GM23338 (cell line): ENCODE data around the gene PTPRR.

Source experiments
- POLR2AphosphoS5 ChIP-seq: IDR thresholded peaks from 2 replicates; pipeline ENCODE4 v1.6.1; 2016; ENCODE audit warnings: antibody characterized with exemption, low read depth
- TF ChIP-seq, protein P1 (sequence below), 2 experiments: fragments of 200-600 bp in 1 of 2; sonication (generic) in 1 of 2; conservative IDR thresholded peaks; 2 replicates each; pipeline versions ENCODE4 v1.5.1 to v1.6.1; 2016 to 2017; ENCODE audit warnings: antibody characterized with exemption in 2 of 2, low read depth in 2 of 2, mild to moderate bottlenecking in 2 of 2, moderate library complexity in 1 of 2

DNA sequence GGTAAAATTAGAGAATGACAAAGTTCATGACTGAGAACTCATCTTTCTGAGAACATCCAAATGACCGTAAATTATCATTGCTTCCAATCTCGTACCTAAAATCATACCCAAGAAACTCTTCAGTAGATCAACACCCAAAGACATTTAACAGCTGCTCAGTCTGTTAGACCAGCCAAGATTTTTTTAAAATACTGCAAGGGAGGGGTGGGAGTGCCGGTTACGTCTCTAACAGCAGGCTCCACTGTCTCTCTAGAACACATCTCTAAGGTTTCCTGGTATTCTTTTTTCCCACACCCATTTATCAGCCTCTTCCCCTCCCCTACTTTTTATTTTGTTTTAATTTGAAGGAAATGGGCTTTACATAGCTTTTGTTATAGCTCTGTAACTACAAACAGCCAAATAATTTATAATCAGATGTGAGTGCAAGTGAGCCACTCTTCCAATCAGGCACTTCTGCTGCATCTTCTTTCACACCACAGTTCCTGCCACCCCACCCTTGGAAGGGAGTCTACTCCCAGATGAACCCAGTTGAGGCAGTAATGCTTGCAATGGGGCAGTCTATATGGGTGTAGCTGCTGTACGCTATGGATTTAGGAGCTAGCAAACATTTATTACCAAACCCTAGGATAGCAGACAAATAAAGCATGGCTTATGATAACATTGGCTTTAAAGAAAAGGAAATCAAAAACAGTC is 305.2 kb downstream of the PTPRR start:
- TF ChIP-seq, protein P1, sequence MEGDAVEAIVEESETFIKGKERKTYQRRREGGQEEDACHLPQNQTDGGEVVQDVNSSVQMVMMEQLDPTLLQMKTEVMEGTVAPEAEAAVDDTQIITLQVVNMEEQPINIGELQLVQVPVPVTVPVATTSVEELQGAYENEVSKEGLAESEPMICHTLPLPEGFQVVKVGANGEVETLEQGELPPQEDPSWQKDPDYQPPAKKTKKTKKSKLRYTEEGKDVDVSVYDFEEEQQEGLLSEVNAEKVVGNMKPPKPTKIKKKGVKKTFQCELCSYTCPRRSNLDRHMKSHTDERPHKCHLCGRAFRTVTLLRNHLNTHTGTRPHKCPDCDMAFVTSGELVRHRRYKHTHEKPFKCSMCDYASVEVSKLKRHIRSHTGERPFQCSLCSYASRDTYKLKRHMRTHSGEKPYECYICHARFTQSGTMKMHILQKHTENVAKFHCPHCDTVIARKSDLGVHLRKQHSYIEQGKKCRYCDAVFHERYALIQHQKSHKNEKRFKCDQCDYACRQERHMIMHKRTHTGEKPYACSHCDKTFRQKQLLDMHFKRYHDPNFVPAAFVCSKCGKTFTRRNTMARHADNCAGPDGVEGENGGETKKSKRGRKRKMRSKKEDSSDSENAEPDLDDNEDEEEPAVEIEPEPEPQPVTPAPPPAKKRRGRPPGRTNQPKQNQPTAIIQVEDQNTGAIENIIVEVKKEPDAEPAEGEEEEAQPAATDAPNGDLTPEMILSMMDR (conservative IDR thresholded peaks at IDR 0.05; ENCODE audit: low read depth in 2 of 2), result no peak
- TF ChIP-seq POLR2AphosphoS5, result no peak
